HG03469 (cell line): Measurements from ENCODE around the gene NRN1L.
"Not testable (repeated sequence)": the region's sequence is repeated elsewhere in the genome, so short reads cannot be mapped to it uniquely, and the experiment has no call there.

Experiments
- ATAC-seq: cut with Tn5 transposase; IDR thresholded peaks from one replicate; pipeline ENCODE4 v1.9.1; 2021; ENCODE audit warnings: mild to moderate bottlenecking, moderate library complexity, moderate number of reproducible peaks; ENCODE audit not compliant: unreplicated experiment

The NRN1L gene

DNA sequence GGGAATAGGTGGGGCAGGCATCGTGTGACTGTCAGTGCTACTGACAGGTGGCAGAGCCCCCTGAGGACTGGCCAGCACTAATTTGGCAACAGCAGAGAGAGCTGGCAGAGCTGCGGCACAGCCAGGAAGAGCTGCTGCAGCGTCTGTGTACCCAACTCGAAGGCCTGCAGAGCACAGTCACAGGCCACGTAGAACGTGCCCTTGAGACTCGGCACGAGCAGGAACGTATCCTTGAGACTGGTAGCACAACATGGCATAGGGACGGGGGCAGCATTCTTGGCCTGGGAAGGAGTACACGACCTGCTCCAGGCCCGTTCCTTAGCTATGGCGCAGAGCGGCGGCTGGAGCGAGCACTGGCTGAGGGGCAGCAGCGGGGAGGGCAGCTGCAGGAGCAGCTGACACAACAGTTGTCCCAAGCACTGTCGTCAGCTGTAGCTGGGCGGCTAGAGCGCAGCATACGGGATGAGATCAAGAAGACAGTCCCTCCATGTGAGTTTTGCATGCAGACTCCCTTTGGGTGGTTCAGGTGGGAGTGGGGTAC, 3.0 kb upstream of the NRN1L start:
- ATAC-seq = no peak

GRCh38 chr16:67882374-67883145, 2.1 kb upstream of the NRN1L start:
- no peak for ATAC-seq

DNA sequence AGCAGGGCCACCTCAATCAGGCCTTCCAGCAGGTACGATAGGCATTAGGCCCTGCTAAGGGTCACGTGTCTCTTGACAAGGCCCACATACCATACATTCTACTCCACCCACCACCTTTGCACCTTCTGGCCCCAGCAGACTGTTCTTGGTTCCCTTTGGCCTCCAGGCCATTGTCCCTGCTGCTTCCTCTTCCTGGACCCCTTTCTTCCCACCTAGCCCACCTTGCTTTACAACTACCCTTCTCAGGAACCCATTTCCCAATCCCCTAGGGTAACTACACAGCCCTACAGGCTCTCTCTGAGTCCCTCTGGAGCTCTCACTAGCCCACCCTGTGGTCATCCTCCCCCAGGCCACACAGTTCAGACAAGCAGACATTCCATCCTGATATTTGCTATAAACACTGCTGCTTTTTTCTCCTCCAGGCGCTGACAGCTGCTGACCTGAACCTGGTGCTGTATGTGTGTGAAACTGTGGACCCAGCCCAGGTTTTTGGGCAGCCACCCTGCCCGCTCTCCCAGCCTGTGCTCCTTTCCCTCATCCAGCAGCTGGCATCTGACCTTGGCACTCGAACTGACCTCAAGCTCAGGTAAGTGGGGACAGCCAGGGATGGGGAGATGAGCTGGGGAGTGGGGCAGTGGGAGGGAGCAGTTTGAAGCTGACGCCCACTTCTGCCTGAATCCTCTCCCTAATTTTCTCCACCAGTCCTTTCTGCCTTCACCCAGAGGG, 1.4 kb upstream of the NRN1L start:
- no peak for ATAC-seq

- ATAC-seq = no peak
These were observed 818 bp upstream of the NRN1L start for GRCh38 chr16:67883872-67884261.

GRCh38 chr16:67885545-67885944, 860 bp downstream of the NRN1L start:
- ATAC-seq = no peak

DNA sequence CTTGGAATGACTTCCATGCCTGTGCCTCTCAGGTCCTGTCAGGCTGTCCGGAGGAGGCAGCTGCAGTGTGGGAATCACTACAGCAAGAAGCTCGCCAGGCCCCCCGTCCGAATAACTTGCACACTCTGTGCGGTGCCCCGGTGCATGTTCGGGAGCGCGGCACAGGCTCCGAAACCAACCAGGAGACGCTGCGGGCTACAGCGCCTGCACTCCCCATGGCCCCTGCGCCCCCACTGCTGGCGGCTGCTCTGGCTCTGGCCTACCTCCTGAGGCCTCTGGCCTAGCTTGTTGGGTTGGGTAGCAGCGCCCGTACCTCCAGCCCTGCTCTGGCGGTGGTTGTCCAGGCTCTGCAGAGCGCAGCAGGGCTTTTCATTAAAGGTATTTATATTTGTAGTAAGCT, 1.3 kb downstream of the NRN1L start:
- ATAC-seq = no peak

GRCh38 chr16:67886387-67886786, 1.7 kb downstream of the NRN1L start:
- no peak for ATAC-seq

DNA sequence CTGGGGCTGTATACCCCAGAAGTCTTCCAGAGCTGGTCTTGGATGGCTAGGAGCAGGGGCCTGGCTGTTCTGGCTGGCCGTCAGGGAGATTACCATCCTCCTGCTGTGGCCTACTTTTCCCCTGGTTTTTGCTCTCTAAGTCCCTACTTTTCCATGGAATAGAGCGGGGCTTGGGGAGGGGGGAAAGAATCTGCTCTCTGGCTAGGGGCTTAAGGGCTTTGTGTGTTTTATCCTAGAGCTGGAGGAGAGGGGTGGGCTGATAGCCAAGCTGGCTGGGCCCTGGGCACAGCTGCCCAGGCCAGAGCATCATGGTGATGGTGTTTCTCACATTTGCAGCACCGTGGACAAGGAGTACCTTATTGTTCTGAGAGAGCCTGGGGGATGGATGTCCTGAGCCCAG, 3.6 kb downstream of the NRN1L start:
- ATAC-seq = no peak

- ATAC-seq = no peak
These were observed 7.7 kb downstream of the NRN1L start for GRCh38 chr16:67892375-67892774.

DNA sequence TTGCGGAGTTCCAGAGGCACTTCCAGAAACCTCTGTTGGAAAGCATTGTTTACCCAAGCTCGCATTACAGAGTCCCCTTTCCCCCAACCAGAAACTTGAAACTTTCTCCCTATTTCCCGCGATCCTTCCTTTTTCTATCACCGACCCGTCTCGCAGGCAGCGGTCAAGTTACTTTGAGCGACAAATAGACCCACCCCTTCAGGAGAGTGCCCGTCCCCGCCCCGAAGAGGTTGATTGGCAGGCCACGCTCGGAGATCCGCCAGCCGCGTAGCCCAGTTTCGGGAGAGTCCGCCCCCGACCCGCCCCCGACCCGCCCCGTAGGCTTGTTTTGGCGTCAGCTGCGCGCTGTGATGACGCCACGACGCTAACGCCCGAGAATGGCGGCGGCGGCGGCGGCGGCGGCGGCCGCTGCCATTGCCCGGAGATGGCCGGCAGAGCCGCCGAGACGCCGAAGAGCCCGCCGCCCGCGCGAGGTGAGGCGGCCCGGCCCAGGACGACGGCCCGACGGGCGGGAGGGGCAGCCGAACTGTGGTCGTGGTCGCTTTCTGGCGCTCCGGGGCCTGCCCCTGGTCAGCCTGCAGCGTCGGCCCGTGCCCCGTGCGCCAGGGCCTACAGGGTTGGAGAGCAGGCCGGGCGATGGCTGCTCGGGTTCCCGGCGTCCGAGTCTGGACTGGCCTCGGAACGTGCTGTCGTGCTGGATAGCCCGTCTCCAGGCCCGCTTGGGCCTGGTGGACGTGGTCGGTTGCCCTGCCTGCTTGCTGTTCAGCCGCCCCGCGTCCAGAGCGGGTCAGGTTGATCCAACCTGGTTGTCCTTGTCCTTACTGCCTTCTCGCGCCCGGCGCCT, 8.4 kb downstream of the NRN1L start, which contains the start of gene PSKH1:
PSKH1 (plus strand) TSS at position 356 of the 844 bp plus-strand sequence. CDS start 15,496 bp downstream, outside the sequence.
- peak; percentile 46 for ATAC-seq

DNA sequence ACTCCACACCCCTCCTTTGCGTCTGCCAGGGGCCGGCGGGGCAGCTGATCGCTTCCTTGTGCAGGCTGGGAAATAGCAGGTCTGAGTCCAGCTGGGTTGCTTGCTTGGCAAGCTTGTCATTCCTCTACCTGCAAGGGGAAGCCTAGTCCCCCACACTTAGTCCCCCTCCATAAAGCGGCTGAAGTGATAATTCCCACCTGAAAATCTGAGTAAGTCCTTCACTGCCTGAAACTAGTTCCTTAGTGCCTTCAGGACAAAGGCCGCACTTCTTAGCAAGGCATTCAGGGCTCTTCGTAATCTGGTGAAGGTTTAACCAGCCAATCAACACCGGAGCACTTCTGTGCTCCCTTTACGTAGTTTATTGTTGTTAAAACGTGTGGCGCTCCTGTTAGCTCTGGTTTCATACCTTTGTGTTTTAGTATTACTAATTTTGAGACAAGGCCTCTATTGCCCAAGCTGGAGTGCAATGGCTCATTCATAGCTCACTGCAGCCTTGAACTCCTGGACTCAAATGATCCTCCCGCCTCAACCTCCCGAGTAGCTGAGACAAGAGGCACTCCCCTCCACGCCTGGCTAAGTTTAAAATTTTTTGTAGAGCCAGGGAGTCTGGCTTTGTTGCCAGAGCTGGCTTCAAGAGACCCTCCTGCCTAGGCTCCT, 9.2 kb downstream of the NRN1L start:
- no peak for ATAC-seq

DNA sequence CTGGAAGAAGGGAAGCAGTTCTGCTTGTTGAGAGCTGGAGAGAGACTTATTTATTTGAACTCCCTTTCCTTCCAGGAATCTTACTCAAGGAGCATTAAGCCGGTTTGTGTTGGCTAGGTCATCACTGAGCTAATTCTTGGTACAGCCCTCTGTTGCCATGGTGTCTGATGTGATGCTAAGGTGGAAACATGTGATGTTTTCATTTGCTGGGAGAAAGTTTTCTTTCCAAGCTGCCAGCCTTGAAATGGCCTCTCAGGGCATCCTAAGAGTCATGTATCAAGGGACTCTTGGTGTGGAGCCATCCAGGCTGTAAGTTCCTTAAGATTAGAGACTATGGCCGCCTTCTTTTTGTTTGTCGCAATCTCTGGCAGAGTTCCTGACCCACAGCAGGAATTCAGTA, 12.5 kb downstream of the NRN1L start:
- no peak for ATAC-seq

- no peak for ATAC-seq
These were observed 17.0 kb downstream of the NRN1L start for GRCh38 chr16:67901734-67902133.

DNA sequence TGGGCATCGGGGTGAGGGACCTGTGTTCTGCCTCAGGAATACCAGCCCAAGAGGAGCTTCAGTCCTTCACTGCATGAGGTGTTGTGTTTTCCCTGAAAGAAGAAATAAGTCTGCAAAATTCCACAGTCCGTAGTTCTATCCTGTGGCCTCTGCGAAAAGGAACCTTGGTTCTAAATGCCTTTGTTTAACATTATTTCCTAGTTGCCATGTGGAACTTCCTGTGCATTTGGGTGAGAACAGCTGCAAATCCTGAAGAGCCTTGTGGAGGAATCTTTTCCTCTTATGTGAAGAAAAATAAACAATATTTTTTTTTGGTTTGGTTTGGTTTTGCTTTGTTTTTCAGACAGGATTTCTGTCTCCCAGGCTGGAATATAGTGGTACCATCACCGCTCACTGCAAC, 18.1 kb downstream of the NRN1L start:
- no peak for ATAC-seq

DNA sequence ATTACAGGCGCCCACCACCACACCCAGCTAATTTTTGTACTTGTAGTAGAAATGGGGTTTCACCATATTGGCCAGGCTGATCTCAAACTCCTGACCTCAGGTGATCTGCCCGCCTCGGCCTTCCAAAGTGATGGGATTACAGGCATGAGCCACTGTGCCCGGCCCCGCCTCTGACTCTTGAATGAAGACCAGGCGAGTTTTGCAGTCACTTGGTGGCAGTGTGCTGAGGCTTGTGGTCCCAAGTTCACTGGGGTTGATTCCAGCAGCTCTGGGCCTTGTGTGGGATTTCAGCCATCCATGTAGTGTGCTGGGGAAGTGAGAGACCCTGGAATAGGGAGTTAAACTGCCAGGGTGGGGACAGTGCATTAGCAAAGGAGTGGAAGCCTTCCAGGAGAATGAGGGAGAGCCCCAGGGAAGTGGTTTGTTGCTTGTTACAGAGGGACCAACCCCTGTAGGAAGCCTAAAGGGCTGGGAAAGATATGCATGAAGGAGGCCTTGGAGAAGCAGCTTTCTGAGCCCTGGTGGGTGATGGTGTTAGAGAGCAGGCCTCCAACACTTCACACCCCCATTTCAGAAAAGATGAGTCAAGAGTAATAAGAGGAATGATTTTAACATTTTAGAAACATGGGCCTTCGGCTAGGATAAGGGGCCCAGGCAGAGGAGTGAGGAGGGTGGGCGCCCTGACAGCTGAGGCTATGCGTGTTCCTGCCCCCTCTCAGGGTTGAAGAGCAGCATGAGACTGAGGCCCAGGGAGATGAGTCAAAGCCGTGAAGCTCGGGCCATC, 22.9 kb downstream of the NRN1L start:
- no peak for ATAC-seq

- no peak for ATAC-seq
These were observed 24.5 kb downstream of the NRN1L start for GRCh38 chr16:67909056-67909742.

DNA sequence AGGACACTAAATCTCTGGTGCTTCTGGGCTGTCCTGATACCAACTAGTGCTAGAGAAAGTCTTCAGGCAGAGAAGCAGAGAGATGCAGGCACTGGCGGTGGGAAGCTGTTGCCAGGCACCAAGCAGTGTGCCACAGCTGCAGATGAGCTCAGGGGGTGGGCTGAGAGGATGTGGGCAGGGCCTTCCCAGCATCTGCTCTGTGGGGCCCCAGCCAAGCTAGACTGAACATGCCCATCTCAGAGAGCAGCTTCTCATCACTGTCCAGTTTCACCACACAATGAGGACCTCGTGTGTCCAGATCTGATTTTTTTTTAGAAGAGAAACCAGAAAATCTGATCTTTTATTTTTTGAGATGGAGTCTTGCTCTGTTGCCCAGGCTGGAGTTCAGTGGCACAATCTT, 25.5 kb downstream of the NRN1L start:
- ATAC-seq = no peak

DNA sequence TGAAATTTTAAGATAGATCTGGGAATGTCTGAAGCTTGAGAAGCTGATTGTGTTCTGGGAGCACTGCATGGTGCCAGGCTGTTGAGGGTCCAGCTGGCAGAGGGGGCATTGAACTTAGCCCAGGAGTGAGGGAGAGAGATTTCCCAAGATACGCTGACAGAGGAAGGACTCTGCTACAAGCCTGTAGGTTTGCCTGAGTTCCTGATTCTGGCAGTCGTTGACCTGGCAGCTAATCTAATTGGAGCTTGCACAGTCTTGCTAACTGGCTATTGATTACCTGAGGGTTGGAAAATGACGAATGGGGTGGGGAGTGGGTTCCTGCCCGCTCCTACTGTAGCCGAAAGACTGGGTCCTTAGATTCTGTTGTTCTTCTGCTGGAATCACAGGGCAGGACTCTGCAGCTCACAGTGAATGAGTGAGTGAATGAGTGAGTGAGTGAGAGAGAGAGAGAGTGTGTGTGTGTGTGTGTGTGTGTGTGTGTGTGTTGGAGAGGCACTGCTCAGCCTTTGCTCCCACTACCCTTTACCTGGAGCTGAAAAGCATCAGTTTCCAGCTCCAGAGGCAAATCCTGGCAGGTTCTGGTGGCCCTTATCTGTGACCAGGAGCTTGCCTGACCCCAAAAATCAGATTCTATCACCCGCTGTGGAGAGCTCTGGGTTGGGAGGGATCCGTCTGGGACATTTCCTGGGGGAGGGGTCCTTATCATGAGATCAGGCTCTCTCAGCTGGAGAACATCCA, 30.2 kb downstream of the NRN1L start:
- no peak for ATAC-seq

DNA sequence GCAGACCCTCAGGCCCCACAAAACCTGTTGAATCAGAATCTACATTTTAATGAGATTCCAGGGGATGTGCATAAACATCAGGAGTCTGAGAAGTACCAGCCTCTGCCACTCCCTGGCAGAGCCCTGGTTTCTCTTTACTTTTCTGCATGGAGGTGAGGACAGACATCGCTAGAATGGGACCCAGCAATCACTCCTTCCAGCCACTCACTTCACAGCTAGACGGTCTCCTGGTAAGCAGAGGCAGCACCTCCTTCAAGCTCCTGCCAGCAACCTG, 30.7 kb downstream of the NRN1L start:
- not testable (repeated sequence) for ATAC-seq
